Fibroblast of skin of scalp (primary cell): ENCODE data around the gene NCBP1. TPM values are rescaled to one million over a fixed set of nuclear protein-coding genes. Genes with fewer than 3 reads are reported as not detected.
A peak's percentile ranks its signal among the peaks of the same experiment; 100 is the strongest.
"Not testable (repeated sequence)": the region's sequence is repeated elsewhere in the genome, so short reads cannot be mapped to it uniquely, and the experiment has no call there.

ENCODE experiments used
- DNase-seq: peaks from one replicate; pipeline ENCODE4 v3.0.0-alpha.2; 2013
- polyA plus RNA-seq, 2 experiments: library from polyadenylated mRNA; unstranded; fragments of 120-200 nt; gene quantifications; one replicate each; pipeline ENCODE4 v1.2.1, GENCODE V29; 2013; ENCODE audit not compliant: insufficient read length in 2 of 2

NCBP1 gene, protein sequence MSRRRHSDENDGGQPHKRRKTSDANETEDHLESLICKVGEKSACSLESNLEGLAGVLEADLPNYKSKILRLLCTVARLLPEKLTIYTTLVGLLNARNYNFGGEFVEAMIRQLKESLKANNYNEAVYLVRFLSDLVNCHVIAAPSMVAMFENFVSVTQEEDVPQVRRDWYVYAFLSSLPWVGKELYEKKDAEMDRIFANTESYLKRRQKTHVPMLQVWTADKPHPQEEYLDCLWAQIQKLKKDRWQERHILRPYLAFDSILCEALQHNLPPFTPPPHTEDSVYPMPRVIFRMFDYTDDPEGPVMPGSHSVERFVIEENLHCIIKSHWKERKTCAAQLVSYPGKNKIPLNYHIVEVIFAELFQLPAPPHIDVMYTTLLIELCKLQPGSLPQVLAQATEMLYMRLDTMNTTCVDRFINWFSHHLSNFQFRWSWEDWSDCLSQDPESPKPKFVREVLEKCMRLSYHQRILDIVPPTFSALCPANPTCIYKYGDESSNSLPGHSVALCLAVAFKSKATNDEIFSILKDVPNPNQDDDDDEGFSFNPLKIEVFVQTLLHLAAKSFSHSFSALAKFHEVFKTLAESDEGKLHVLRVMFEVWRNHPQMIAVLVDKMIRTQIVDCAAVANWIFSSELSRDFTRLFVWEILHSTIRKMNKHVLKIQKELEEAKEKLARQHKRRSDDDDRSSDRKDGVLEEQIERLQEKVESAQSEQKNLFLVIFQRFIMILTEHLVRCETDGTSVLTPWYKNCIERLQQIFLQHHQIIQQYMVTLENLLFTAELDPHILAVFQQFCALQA
- polyA plus RNA-seq (2013, experiment 1 of 2; ENCODE audit: insufficient read length) = 35.8 TPM
- polyA plus RNA-seq (2013, experiment 2 of 2; ENCODE audit: insufficient read length) = 41.9 TPM

DNA sequence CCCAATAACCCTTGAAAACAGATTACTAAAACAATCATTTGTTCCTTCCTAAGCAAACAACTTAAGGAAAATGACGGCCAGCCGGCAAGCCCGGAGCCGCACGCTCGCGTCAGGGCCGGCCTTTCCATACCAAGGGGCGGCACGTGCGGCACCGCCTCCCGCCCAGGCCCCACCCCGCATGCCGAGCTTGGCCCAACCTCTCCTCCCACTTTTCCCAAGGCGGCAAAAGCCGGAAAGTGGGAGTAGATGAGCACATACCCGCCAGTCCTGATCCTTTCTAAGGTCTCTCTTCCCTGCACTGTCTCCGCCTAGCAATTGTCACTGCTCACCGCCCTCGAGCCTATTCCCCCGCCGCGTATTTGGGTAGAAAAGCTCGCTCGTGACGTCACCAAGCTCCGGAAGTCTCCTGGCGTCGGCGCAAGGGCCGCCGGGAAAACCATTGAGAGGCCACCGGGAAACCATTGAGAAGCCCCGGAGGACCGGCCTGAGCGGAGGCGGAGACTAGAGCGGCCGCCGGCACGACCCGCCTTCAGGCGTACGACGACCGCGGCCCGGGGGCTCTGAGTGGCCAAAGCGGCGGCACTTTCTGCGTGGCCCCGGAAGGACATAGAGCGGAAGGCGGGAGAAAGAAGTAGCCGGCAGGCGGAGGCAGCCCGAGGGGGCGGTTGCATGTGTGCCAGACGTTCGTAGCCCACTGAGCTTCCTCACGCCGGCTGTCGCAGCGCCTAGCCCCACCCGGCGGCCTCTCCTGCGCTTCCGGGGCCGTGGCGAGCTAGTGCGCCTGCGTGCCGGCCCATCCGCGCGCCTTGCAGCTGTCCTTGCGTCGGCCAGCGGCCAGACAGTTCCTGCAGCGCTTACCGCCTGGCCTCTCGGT lies at the start of gene NCBP1, which contains the start of gene TSTD2:
TSS of gene NCBP1 (plus strand) at position 837 of the 874 bp plus-strand sequence. CDS start 61 bp downstream, outside the sequence.
TSS of gene TSTD2 (minus strand) at position 384 of the 874 bp plus-strand sequence. CDS start 5,806 bp downstream, outside the sequence.
- peak; percentile 99 for DNase-seq

DNA sequence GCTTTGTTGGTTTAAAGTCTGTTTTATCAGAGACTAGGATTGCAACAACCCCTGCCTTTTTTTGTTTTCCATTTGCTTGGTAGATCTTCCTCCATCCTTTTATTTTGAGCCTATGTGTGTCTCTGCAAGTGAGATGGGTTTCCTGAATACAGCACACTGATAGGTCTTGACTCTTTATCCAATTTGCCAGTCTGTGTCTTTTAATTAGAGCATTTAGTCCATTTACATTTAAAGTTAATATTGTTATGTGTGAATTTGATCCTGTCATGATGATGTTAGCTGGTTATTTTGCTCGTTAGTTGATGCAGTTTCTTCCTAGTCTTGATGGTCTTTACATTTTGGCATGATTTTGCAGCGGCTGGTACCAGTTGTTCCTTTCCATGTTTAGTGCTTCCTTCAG lies 48.8 kb upstream of the NCBP1 start:
- DNase-seq = not testable (repeated sequence)

DNA sequence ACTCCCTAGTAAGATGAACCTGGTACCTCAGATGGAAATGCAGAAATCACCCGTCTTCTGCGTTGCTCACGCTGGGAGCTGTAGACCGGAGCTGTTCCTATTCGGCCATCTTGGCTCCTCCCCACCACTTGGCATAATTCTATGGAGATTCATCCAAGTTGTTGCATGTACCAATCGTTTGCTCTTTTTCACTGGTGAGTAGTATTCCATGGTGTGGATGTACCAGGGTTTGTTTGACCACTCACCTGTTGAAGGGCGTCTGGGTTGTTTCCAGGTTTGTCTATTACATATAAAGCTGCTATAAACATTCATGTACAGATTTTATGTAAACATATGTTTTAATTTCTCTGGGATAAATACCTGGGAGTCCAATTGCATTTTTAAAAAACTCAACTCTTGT lies 46.7 kb upstream of the NCBP1 start:
- not testable (repeated sequence) for DNase-seq

DNA sequence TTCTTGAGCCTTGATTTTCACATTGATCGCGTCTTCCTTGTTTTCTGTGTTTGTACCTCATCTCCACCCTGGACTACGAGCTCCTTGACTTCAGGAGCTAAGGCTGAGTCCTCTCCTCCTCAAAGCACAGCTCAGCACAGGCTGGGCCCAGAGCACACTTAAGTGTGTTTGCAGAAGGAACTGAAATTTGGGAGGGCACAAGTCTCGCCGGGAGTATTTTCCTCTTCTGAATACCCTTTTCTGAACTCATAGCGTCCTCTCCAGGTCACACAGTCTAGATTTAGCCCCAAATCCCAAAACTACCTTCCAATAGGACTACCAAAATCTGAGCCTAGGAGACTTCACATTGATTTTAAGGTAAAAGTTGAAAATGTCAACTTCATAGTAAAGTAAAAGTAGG lies 42.1 kb upstream of the NCBP1 start:
- no peak for DNase-seq

DNA sequence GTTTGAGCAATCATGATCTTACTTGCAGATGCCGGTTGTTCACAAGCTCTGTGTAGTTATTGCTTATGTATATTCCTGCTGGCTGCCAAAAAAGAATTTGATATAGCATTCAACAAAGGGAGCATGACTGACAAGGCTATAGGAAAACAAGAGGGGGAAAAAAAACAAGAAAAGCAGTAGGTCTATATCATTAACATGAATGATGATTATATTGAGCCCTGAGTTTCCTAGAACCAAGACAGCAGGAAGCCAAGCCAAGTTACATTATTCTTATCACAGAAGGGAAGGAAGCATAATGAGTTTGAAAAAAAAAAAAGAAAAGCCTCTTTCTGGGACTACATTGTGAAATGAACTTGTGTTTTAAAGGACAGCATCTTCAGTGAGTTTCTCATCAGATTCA lies 41.5 kb upstream of the NCBP1 start:
- DNase-seq = no peak

DNA sequence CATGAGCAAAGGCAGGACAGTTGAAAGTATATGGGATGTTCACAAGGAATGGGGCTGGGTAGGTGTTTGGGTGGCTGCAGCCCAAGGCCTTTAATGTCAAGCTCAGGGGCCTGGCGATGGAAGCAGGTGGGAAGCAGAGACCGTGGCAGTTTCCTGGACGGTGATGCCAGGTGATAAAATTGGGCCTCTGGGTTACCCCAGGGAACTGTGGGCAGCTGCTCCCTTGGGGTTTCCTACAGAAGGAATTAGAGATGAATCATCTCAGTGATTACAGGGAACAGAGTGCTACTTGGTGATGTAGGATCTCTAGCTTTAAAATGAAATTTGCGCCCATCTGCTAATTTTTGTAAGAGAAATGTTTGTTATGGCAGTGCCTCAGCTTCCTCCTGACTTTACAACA lies 39.7 kb upstream of the NCBP1 start:
- DNase-seq = no peak

DNA sequence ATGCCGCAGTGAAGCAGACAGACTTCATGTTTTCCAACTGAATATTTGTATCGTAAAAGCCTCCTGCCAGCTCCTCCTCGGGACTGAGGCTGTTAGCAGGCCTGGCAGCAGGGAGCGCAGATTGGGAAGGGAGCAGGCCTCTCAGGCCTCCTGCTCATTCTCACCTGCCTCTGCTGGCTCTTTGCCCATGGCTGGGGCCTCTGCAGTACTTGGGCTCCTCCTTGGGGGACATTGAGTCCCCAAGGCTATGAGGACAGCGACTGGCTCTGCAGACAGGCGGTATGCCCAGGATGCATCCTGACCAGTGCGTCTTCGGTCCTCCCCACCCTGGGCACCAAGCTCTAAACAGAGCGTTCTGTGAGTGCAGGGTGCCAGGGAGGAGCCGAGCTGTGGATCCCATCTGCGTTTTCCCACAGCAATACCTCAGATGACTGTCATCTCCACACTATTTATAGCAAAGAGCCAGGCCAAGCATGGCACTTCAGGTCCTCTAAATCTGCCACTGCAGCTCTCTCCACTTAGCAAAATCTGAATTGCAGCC lies 39.2 kb upstream of the NCBP1 start:
- no peak for DNase-seq

DNA sequence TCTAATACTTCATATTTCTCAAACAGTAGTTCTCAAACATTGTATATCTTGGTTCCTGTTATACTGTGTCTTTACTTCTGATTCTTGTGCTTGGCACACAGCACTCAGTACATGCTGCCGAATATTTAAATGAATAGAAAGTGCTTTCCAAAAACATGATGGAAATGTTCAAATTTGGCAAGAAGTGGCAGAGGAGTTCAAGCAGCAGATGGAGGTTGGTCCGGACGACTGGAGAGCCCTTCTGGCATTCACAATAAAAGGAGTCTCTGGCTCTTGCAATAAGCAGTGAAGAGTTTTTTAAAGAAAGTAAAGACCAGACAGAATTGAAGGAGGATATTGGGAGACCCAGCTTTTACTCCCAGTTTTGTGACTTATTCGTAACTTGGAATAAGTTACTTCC lies 36.7 kb upstream of the NCBP1 start:
- DNase-seq = no peak

DNA sequence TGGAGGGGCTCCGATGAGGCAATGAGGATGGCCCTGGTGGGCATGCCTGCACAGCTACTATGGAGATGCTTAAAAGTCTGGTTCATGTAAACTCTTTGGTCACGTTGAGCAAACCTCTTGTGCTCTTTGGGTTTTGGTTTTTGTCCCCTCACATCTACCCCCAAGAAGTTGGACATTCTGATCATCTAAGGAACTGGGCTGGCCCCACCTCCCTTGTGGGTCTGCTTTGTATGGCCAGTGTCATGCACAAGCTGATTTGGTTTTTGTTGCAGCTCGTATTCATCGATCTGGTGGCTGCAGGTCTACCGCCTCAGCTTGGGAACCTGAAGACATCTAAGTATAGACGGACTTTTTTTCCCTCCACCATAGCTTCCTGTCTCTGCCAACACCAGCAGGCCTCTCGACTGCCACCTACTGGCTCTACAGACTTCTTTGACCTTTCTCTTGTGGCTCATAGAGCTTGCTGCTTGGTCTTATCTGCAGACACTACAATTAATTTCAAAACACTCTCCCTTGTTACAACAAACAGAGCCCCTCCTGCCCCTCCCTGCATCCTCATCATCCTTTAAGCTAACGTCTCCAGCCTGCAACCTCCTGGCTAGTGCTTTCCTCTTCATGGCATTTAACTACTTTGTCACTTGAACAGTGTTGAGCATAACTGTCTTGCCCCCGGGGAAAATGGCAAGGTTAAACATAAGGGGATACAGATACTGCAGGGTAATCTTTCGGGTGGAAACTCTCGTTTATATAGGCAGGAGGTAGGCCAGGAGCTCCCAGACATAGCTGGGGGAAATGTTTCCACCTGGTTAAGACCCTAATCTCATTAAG lies 34.9 kb upstream of the NCBP1 start:
- peak; percentile 71 for DNase-seq

DNA sequence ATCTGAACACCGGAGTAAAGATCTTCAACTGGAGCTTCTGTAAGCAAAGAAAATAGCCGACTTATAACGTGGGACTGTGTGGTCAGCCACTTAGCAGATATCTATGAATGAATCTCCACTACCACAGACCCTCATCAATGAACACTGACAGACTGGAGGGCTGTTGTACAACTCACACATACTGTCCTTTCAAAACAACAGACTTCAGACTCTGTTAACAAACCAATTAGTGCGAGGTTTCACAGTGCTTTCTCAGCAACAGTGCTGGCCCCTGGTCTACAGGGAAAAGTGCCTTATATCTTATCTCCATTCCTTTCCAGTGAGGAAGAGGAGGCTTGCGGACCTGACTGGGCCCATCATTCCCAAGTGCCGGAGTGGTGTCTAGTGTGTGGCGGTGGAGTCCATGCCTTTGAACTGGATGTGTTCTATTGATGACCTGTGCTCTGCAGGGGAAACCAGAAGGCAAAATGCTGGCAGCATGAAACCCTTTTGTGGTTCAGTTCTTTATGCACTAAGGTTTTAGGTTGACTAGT lies 34.2 kb upstream of the NCBP1 start:
- no peak for DNase-seq

DNA sequence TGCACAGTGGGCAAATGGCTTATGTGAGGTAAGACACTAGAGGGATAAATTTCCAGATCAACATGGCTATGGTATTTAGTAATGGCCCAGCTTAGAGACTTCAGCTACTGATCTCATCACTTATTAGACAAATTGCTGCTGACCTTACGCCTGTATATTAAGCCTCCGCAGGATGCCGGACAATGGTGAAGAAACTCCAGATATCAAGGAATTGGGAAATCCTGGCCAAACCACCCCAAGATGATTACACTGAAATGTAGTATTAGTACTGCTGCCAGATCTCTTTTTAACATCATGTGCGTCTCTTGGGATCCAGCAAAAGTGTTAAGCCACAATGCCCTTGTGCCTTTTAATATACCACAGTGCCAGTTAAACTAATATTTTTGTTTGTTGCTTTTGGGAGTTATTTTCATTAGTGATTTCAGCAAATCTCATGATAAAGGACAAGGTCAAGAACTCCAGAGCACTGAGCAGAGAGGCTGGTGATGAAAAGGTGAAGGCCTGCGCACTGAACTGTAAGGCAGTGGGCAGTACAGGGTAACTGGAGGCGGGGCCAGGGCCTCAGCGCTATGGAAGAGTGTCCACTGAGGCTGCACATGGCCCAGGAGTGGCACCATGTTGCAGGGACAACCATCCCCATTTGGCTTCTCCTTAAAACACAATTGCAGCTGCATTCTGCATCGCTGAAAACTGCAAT lies 32.9 kb upstream of the NCBP1 start:
- no peak for DNase-seq

DNA sequence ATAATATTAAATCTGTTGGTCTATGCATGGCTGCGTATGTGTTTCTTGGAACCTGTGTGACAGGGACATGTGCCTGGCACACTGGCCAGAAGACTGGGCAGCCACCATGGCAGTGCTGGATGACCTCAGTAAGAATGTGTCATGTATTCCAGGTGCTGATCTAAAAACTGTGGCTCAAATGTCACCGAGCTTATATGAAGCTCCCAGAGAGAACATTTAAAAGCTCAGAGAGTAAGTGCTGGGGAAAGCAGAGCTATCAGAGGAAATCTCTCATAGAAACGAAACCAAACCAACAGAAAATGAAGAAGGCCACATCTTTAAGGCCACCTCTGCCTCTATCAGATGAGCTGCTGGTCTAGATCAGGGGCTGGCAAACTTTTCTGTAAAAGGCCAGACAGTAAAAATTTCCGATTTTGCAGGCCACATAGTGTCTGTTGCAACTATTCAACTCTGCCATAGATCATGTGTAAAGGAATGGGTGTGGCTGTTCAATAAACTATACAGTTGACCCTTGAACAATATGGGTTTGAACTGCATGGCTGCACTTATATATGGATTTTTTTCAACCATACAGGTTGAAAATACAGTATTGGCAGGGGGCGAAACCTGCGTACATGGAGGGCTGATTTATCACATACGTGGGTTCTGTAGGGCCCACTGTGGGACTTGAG lies 32.3 kb upstream of the NCBP1 start:
- no peak for DNase-seq

DNA sequence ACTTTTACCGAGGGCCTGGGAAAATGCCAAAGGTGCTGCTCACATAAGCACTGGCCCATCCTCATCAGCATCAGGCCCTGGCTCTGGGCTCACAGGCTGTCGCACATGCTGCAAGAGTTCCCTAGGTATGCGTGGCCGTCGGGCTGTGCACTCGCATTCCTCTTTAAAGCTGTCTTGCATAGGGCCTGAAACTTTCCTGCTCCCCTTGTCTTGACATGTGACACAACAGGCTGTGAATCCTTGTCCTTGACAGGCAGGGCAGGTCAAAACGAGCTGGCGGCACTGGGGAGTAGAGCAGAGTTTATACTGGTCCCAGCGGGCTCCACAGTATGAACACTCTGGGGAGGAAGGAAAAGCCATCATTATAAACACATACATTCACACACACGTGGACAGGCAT lies 31.2 kb upstream of the NCBP1 start:
- DNase-seq = no peak

DNA sequence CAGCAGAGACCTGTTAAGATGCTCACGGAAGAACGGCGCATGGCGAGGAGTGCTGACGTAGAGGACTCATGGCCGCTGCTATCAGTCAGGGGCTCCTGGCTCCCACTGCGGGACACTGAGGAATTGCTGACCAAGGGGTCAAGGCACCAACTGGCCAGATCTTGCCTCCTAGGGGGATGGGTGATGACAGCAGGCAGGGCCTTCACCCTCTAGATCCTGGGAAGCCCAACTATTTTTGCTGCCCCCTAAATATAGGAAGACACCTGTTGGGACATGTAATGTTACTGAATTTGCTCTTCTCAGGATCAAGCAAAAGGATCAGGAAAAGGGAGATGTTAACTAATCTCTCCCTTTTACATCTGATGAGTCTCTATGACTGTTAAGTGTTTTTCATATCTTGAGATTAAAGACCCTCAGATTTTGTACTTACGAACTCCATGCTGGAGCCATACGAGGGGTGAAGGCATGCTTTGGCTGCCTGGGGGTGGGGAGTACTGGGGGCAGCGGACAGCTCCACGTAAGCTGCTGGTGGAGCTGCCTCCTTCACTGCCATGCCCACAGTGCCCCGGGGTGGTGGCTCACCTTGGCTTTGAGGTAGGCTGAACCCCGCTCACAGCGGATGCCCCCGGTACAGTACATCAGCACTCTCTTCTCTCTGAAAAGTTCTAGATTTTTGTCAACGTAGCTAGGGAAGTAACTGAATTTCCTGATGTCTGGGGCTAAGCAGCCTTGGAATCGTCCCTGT lies 28.5 kb upstream of the NCBP1 start:
- no peak for DNase-seq

DNA sequence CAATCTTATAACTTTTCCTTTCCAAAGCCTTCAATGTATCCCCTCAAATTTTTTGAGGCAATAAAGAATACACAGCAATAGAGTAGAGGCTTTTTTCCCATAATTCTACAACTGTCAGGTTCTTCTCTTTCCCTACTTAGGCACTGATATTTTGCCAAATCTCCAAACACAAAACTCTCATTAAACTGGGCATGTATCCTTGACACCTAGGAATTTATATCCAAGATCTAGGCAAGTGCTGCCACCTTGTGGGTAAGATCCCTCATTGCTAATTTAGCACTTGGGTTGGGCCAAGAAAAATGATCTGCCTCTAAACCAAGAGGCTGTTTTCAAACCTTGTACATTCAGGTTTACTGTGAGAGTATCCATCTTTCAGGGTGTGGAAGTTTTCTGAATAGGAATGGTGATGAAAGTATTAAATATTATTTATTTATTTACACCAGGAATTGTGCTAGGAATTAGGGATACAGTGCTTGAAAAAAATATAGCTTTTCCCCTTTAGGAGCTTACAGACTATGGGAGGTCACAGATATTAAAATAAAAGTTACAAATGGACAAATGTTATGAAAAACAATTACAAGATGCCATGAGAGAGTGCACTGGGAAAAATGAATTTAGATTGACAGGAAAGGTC lies 18.1 kb upstream of the NCBP1 start:
- DNase-seq = peak; percentile 56

DNA sequence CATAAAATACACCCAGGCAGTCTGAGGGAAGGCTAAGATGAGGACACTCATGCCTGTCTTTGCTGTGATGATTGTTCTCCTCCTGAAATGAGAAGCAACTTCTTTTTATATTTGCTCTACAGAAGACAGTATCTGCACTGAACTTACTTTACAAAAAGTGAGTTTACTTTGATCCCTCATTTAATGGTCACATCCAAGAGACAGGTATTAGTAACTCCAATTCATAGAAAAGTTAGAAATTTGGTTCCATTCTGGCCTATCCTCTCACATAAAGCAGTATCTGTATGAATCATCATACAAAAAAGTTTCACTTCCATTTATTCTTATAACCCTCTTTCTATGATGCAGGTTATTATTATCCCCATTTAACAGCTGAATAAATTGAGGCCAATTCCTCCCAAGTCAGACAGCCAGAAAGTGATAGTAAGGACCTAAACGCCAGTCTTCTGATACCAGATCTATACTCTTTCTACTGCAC lies 15.6 kb upstream of the NCBP1 start:
- no peak for DNase-seq

DNA sequence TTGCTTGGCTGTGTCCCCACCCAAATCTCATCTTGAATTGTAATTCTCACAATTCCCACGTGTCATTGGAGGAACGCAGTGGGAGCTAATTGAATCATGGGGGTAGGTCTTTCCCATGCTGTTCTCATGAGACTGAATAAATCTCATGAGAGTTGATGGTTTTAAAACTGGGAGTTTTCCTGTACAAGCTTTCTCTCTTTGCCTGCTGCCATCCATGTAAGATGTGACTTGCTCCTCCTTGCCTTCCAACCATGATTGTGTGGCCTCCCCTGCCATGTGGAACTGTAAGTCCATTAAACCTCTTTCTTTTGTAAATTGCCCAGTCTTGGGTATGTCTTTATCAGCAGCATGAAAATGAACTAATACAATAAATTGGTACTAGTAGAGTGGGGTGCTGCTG lies 13.6 kb upstream of the NCBP1 start:
- not testable (repeated sequence) for DNase-seq

DNA sequence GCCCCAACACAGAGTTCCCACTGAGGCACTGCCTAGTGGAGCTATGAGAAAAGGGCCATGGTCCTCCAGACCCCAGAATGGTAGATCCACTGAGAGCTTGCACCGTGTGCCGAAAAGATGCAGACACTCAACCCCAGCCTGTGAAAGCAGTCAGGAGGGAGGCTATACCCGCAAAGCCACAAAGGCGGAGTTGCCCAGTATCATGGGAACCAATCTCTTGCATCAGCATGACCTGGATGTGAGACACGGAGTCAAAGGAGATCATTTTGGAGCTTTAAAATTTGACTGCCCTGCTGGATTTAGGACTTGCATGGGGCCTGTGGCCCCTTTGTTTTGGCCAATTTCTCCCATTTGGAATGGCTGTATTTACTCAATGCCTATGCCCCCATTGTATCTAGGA lies 11.1 kb upstream of the NCBP1 start:
- DNase-seq = not testable (repeated sequence)
